Measurements from ENCODE around the gene STYXL1. TPM values are rescaled to one million over a fixed set of nuclear protein-coding genes. Genes with fewer than 3 reads are reported as not detected.
A peak's percentile ranks its signal among the peaks of the same experiment; 100 is the strongest.

STYXL1 gene
- total and polyA plus RNA-seq, 12 donors: 20.9 to 82.0 (median 50.8) TPM

DNA sequence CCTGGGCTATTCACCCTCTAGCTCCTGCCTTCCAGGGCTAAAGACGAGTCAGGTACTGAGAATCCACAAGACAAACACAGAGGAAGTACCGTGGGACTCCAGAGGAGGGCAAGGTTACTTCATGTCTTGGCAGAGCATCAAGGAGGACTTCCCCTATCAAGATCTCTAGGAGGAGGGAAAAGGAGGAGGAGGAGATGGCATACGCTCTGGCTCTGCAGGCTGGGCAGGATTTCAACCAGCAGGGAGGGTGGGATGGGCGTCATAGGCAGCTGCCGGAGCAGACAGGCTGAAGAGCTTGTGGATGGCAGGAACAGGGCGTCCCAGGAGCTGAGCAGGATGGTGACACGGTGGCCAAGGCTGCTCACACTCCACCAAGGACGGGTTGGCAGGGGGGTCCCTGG, 21.4 kb upstream of the STYXL1 start:
- H3K4me3 ChIP-seq: no peak overlapping the region
- intact Hi-C loops (cut with DNase I): no loop called here
- TF ChIP-seq POLR2A (IDR thresholded peaks at IDR 0.05): peak in 1 of 2 donors; percentile 20
- TF ChIP-seq, protein P1, sequence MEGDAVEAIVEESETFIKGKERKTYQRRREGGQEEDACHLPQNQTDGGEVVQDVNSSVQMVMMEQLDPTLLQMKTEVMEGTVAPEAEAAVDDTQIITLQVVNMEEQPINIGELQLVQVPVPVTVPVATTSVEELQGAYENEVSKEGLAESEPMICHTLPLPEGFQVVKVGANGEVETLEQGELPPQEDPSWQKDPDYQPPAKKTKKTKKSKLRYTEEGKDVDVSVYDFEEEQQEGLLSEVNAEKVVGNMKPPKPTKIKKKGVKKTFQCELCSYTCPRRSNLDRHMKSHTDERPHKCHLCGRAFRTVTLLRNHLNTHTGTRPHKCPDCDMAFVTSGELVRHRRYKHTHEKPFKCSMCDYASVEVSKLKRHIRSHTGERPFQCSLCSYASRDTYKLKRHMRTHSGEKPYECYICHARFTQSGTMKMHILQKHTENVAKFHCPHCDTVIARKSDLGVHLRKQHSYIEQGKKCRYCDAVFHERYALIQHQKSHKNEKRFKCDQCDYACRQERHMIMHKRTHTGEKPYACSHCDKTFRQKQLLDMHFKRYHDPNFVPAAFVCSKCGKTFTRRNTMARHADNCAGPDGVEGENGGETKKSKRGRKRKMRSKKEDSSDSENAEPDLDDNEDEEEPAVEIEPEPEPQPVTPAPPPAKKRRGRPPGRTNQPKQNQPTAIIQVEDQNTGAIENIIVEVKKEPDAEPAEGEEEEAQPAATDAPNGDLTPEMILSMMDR (IDR thresholded peaks at IDR 0.05): peak; percentile 11 to 59 (median 55)
- peak; percentile 77 to 94 (median 93) for DNase-seq
- H3K36me3 ChIP-seq (replicated peaks in 1 of 2): peaks cover 0 to 27% of the 10 kb centered on the region in 2 donors
- WGBS, 4 donors: 4 to 22% (median 19%) methylated on average over 4 to 8 of the region's 8 CpGs
- no peaks in the 10 kb centered on the region for H3K9me3 ChIP-seq (replicated peaks in 1 of 3)
- H3K27me3 ChIP-seq: no peaks in the 10 kb centered on the region
- H3K27ac ChIP-seq: peak overlapping the region in 4 of 5 donors; percentile 10 to 74 (median 20)
- peaks cover 0 to 10% of the 10 kb centered on the region in 2 donors for H3K4me1 ChIP-seq (replicated peaks in 1 of 2)

DNA sequence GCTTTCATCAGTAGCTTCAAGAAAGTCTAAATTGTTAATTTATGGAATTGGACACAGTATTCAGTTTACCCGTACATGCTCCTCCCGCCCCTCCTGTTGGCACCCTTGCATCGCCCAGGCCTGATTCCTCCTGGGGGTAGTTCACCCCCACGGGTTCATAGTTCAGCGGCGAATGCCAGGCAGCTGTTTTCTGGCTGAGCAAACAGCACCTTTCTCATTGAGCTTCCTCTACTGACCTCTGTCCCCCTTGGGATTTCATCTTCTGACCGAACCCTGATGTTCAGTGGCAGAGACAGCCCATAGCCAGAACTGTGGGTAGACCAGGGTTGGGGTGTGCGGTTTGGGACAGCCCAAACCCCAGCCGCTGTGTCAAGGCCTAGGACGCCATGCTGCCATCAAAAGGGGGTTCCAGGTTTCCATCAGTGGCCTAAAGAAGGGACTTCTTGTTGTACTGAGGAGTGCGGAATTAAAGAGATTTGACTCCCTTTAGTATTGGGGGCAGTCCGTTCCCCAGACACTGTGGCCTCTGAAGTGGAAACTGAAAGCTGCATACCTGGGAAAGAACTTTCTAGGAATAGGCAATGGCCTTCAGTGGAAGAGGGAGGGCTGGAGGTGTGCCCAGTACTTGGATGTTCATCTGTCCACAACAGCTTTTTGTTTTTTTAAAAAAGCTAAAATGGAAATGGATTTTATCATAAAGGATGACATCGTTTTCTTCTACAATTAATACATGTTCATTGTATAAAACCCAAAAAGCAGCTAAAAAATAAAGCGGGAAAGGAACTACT, 19.1 kb upstream of the STYXL1 start:
- WGBS, 4 donors: 89 to 94% (median 92%) methylated on average over 14 of the region's 14 CpGs
- no peak overlapping the region for H3K4me3 ChIP-seq
- intact Hi-C loops (cut with DNase I): no loop called here
- no peak overlapping the region for H3K27ac ChIP-seq
- H3K4me1 ChIP-seq (replicated peaks in 1 of 2): peaks cover 0 to 15% of the 10 kb centered on the region in 2 donors
- H3K36me3 ChIP-seq (replicated peaks in 1 of 2): peaks cover 0 to 49% of the 10 kb centered on the region in 2 donors
- no peaks in the 10 kb centered on the region for H3K27me3 ChIP-seq
- no peaks in the 10 kb centered on the region for H3K9me3 ChIP-seq (replicated peaks in 1 of 3)
- no peak for DNase-seq
- TF ChIP-seq POLR2A (IDR thresholded peaks at IDR 0.05): no peak
- TF ChIP-seq, protein P1 (IDR thresholded peaks at IDR 0.05): no peak

DNA sequence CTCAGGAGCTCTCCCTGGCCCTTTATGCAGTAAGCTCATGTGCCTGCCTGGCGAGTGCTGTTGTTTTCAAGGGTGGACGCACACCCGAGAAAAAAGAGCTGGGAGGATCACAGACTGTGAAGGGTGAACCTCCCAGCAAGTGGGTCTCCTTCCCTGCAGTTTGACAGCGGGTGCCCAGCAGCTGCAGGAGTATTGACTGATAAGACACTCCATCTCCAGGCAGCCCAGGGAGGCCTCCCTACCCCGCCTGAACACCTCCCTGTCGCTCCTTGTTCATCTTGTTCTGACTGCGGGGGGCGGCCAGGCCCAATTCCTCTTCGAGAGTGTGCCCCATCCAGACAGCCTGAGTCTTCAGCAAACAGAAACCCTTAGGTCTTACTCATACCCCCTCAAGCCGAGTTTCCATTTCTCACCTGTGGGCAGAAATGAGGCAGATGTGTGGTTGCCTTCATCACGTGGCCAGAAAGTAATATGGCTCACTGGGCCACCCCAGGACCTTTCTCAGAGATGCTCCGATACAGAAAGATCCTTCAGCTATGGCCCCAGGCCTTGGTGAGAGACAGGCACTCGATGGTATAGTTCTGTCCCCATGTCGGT, 17.3 kb upstream of the STYXL1 start:
- DNase-seq: no peak
- peaks cover 0 to 67% of the 10 kb centered on the region in 2 donors for H3K36me3 ChIP-seq (replicated peaks in 1 of 2)

More for the DNA sequence above, 17.3 kb upstream of the STYXL1 start:
- H3K27me3 ChIP-seq: no peaks in the 10 kb centered on the region
- H3K27ac ChIP-seq: no peak overlapping the region
- H3K4me3 ChIP-seq: no peak overlapping the region
- TF ChIP-seq, protein P1 (IDR thresholded peaks at IDR 0.05): no peak
- no peak for TF ChIP-seq POLR2A (IDR thresholded peaks at IDR 0.05)
- intact Hi-C loops (cut with DNase I): no loop called here
- H3K9me3 ChIP-seq (replicated peaks in 1 of 3): no peaks in the 10 kb centered on the region
- H3K4me1 ChIP-seq (replicated peaks in 1 of 2): peaks cover 0 to 15% of the 10 kb centered on the region in 2 donors
- WGBS, 4 donors: 91 to 92% (median 92%) methylated on average over 11 to 14 of the region's 14 CpGs
